GM19328 (cell line): Measurements from ENCODE around the gene OR1K1.

ENCODE experiments used
- ATAC-seq: cut with Tn5 transposase; IDR thresholded peaks from one replicate; pipeline ENCODE4 v1.9.1; 2021; ENCODE audit warnings: mild to moderate bottlenecking, moderate library complexity; ENCODE audit not compliant: unreplicated experiment

Gene OR1K1

GRCh38 chr9:122848256-122848943 is 48.5 kb downstream of the OR1K1 start:
- ATAC-seq: no peak
